Stimulated activated naive CD8-positive, alpha-beta T cell treated with anti-CD3 and anti-CD28 coated beads, Interleukin-15, Interleukin-2, amounts not matched to agents 100 ng/mL and 50 ng/mL, for 24 hours (primary cell): ENCODE data around the gene BMP2.
A peak's percentile ranks its signal among the peaks of the same experiment; 100 is the strongest.

ENCODE experiments used
- H3K27ac Mint-ChIP-seq: one replicate; pipeline ENCODE4 v1.8.0; 2021; ENCODE audit warnings: mild to moderate bottlenecking, mixed read lengths
- H3K27me3 Mint-ChIP-seq: one replicate; pipeline ENCODE4 v1.8.0; 2021; ENCODE audit warnings: mixed read lengths
- H3K36me3 Mint-ChIP-seq: one replicate; pipeline ENCODE4 v1.8.0; 2021; ENCODE audit warnings: low read depth, mixed read lengths
- H3K4me1 Mint-ChIP-seq: one replicate; pipeline ENCODE4 v1.8.0; 2021; ENCODE audit warnings: low read depth, mixed read lengths
- H3K4me3 Mint-ChIP-seq: one replicate; pipeline ENCODE4 v1.8.0; 2021; ENCODE audit warnings: mild to moderate bottlenecking, mixed read lengths
- H3K9me3 Mint-ChIP-seq: one replicate; pipeline ENCODE4 v1.8.0; 2021; ENCODE audit warnings: mixed read lengths

The BMP2 gene

GRCh38 chr20:6767536-6768227 lies at the start of gene BMP2:
Gene BMP2 (plus strand): TSS chr20:6767686. CDS start chr20:6770127, 2,441 bp downstream.
- H3K4me3 Mint-ChIP-seq = peak within 1 kb of the TSS; percentile 23
- H3K27ac Mint-ChIP-seq = no peak within 1 kb of the TSS
- no peaks in the 10 kb centered on the region for H3K9me3 Mint-ChIP-seq
- no peaks in the 10 kb centered on the region for H3K36me3 Mint-ChIP-seq
- H3K27me3 Mint-ChIP-seq = peaks cover 52% of the 10 kb centered on the region
- peaks cover 6% of the 10 kb centered on the region for H3K4me1 Mint-ChIP-seq

DNA sequence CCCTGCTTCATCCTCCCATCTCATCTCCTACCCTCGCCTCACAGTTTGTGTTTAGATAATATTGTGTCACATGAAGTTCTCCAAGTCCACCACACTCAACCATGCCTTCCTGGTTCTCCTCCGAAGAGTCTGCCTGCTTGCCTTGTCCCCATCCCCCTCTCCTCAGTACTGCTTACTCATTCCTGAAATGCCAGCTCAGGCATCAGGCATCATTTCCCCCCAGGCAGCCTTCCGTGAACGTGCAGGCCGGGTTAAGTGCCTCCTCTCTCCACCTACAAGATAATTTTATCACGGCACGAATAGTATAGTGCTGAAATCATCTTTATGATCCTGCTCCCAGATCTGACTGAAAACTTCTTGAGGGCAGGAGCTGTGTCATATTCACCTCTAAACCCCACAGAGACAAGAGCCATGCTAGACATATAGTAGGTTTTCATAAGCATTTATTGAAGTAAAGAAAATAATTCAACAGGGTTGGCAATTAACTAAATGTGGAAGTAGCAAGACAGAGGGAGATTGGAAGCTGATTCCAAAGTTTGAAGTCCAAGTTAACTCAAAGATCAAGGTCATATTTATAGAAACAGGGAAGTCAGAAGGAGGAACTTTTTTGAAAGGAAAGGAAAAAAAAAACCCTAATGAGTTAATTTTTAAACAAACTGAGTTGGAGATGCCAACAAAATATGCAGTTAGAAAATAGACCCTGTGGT lies 48.7 kb upstream of the BMP2 start:
- Mint-ChIP-seq H3K27me3 (peaks cover 3% of the 10 kb centered on the region), H3K4me1 (no peaks in the 10 kb centered on the region), H3K27ac (no peak overlapping the region), H3K4me3 (no peak overlapping the region), H3K36me3 (no peaks in the 10 kb centered on the region), H3K9me3 (peaks cover 10% of the 10 kb centered on the region)

- Mint-ChIP-seq H3K27me3 (peaks cover 3% of the 10 kb centered on the region), H3K4me1 (no peaks in the 10 kb centered on the region), H3K36me3 (no peaks in the 10 kb centered on the region), H3K27ac (no peak overlapping the region), H3K4me3 (no peak overlapping the region), H3K9me3 (peaks cover 10% of the 10 kb centered on the region)
These were observed 48.1 kb upstream of the BMP2 start for GRCh38 chr20:6719369-6719721.

DNA sequence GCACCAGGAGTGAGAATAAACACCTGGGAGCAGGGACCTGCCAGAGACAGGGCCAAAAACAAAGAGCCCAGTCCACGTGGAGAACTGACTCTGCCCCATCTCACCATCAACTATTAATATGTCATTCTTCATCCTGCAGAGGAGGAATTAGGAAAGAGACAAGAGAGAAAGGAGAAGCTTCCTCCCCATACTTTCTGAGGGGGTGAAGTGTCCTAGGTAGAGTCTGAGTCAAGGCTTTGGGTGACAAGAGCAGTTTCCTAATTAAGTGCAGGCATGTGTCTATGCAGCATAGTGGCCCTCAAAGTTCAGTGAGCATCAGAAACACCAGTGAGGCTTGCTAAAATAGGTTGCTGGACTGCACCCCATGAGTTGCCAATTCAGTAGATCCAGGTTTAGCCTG lies 40.7 kb upstream of the BMP2 start:
- H3K36me3 Mint-ChIP-seq = no peaks in the 10 kb centered on the region
- no peaks in the 10 kb centered on the region for H3K4me1 Mint-ChIP-seq
- no peaks in the 10 kb centered on the region for H3K27me3 Mint-ChIP-seq
- peaks cover 5% of the 10 kb centered on the region for H3K9me3 Mint-ChIP-seq
- no peak overlapping the region for H3K27ac Mint-ChIP-seq
- no peak overlapping the region for H3K4me3 Mint-ChIP-seq

DNA sequence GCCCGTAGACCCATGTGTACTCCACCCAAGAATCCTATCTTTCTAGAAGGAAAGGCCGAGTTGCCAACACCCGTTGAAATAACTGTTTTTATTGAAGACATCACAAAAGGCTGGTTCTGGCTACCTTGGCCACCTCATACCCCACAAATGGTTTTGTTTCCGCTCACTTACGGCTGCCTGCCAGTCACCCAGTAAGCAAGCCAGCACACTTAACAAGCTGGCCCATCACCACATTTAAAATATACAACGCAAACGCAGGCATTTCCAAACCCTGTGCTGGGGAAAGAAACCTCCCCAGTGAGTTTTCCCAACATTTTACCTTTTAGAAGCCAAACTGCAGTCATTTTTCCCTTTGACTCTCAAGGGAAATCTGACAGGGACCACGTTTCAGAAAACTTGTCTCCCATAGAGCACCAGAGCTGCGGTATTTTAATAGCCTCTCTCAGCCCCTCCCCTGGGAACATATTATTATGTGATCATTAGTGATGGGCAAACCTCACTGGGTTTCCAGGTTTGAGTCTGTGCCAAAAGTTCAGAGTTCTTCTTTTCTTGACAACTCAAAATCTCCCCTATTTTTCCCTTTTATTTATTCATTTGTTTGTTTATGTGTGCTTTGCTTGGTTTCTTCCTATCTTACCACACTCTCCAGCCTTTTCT lies 36.7 kb upstream of the BMP2 start:
- Mint-ChIP-seq H3K9me3 (peaks cover 4% of the 10 kb centered on the region), H3K4me1 (no peaks in the 10 kb centered on the region), H3K36me3 (no peaks in the 10 kb centered on the region), H3K27ac (no peak overlapping the region), H3K4me3 (no peak overlapping the region), H3K27me3 (no peaks in the 10 kb centered on the region)

GRCh38 chr20:6732001-6732447 lies 35.5 kb upstream of the BMP2 start:
- Mint-ChIP-seq H3K4me1 (no peaks in the 10 kb centered on the region), H3K27me3 (no peaks in the 10 kb centered on the region)

DNA sequence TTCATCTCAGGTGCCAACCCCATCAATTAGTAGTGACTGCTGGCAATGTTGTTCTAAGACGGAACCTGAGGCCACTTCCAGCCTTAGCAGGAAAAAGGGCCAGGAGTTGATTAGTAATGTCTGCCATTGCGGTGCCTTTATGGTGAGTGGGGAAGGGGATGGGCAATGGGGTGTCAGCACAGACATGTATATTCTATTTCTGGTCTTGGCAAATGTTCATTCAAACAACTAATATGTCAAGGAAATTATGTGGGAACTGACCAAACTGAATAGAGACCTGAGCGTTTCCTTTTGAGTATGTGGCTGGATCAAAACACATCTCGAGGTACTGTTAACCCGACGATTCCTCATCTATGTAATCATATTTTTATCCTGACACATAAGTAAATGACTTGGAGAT lies 34.6 kb upstream of the BMP2 start:
- Mint-ChIP-seq H3K27ac (no peak overlapping the region), H3K27me3 (no peaks in the 10 kb centered on the region), H3K36me3 (no peaks in the 10 kb centered on the region), H3K9me3 (no peaks in the 10 kb centered on the region), H3K4me3 (no peak overlapping the region), H3K4me1 (no peaks in the 10 kb centered on the region)

More at GRCh38 chr20:6732001-6732447, 35.5 kb upstream of the BMP2 start:
- Mint-ChIP-seq H3K4me3 (no peak overlapping the region), H3K36me3 (no peaks in the 10 kb centered on the region), H3K9me3 (no peaks in the 10 kb centered on the region), H3K27ac (no peak overlapping the region)

DNA sequence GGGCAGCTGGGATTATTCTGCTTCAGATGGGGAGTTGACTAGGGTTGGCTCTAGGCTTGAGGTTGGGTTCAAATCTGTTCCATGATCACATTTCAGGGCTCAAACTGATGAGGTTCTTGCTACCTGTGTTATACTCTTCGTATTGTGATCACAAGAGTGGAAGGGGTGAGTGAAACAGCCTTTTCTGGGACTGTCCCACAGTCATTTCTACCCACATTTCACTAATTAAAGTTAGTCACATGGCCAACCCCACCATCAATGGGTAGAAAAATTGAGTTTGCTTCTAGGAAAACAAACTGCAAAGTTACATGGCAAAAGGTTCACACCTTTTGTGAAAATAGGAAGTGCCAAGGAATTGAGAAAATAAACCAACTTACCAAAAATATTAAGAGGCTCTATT lies 33.5 kb upstream of the BMP2 start:
- no peak overlapping the region for H3K4me3 Mint-ChIP-seq
- peaks cover 5% of the 10 kb centered on the region for H3K9me3 Mint-ChIP-seq
- H3K4me1 Mint-ChIP-seq = no peaks in the 10 kb centered on the region
- no peaks in the 10 kb centered on the region for H3K27me3 Mint-ChIP-seq
- H3K36me3 Mint-ChIP-seq = no peaks in the 10 kb centered on the region
- no peak overlapping the region for H3K27ac Mint-ChIP-seq

GRCh38 chr20:6735942-6736845 lies 31.3 kb upstream of the BMP2 start:
- Mint-ChIP-seq H3K4me3 (no peak overlapping the region), H3K9me3 (peaks cover 5% of the 10 kb centered on the region), H3K4me1 (no peaks in the 10 kb centered on the region), H3K36me3 (no peaks in the 10 kb centered on the region), H3K27ac (no peak overlapping the region), H3K27me3 (no peaks in the 10 kb centered on the region)

- H3K36me3 Mint-ChIP-seq = no peaks in the 10 kb centered on the region
- H3K9me3 Mint-ChIP-seq = peaks cover 5% of the 10 kb centered on the region
- H3K4me3 Mint-ChIP-seq = no peak overlapping the region
- H3K27ac Mint-ChIP-seq = no peak overlapping the region
- H3K27me3 Mint-ChIP-seq = no peaks in the 10 kb centered on the region
- H3K4me1 Mint-ChIP-seq = no peaks in the 10 kb centered on the region
These were observed 28.1 kb upstream of the BMP2 start for GRCh38 chr20:6739406-6739805.

DNA sequence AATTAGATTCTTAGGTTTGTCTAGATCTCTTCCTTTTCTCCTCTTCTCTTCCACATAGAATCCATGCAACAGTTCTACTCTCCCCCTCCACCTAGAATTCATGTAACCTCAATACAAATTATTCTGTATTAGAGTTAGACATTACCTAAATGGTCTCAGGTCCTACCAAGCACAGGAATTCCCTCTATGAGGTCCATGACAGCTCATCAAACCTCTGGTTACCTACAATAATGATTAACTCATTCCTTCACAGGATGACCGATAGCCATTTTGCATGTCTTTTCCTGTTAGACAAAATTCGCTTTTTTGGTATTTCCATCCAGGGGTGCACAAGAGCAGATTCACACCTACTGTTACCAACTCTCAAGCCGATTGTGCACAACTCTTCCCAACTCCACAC lies 27.4 kb upstream of the BMP2 start:
- H3K27ac Mint-ChIP-seq = no peak overlapping the region
- no peaks in the 10 kb centered on the region for H3K4me1 Mint-ChIP-seq
- no peaks in the 10 kb centered on the region for H3K27me3 Mint-ChIP-seq
- H3K36me3 Mint-ChIP-seq = no peaks in the 10 kb centered on the region
- H3K4me3 Mint-ChIP-seq = no peak overlapping the region
- peaks cover 5% of the 10 kb centered on the region for H3K9me3 Mint-ChIP-seq

DNA sequence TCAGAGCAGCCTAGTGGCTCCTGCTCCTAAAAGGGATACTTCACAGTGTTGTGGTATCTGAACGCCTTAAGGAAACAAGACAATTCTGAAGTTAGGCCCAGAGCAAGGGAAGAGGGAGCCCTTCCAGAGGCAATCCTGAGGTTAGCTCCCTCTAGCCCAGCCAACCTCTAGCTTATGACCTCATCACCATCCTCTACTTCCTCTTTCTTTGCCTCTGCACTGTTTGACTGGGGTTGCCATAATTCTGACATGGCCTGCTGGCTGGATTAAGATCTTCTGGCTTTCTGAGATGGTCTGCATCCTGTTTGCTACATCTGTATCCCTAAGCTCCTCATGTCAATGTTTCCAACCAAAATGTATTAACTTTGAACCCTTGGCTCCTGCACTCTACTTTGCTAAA lies 23.3 kb upstream of the BMP2 start:
- Mint-ChIP-seq H3K36me3 (no peaks in the 10 kb centered on the region), H3K4me3 (no peak overlapping the region)

DNA sequence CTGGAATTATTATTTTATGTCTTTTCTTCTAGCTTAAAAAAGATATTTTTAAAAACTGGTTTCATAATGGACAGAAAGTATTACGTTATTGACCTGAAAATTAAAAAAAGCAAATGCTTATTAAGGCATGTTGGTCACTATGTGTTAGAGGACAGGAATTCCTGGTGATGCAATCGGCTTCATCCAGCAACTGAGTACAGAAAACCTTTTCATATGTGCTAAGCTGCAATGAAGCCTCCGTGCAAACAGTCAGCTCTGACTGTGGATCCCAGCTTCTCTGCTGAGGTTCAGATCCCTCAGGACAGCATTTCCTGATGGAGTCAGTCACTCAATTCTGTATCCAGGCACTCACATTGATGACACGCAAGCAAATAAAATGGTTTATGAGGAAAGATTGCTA lies 22.7 kb upstream of the BMP2 start:
- Mint-ChIP-seq H3K4me3 (no peak overlapping the region), H3K27me3 (no peaks in the 10 kb centered on the region), H3K36me3 (no peaks in the 10 kb centered on the region), H3K27ac (no peak overlapping the region), H3K9me3 (no peaks in the 10 kb centered on the region), H3K4me1 (no peaks in the 10 kb centered on the region)

More for the DNA sequence above, 23.3 kb upstream of the BMP2 start:
- Mint-ChIP-seq H3K27ac (no peak overlapping the region), H3K9me3 (no peaks in the 10 kb centered on the region), H3K4me1 (no peaks in the 10 kb centered on the region), H3K27me3 (no peaks in the 10 kb centered on the region)

DNA sequence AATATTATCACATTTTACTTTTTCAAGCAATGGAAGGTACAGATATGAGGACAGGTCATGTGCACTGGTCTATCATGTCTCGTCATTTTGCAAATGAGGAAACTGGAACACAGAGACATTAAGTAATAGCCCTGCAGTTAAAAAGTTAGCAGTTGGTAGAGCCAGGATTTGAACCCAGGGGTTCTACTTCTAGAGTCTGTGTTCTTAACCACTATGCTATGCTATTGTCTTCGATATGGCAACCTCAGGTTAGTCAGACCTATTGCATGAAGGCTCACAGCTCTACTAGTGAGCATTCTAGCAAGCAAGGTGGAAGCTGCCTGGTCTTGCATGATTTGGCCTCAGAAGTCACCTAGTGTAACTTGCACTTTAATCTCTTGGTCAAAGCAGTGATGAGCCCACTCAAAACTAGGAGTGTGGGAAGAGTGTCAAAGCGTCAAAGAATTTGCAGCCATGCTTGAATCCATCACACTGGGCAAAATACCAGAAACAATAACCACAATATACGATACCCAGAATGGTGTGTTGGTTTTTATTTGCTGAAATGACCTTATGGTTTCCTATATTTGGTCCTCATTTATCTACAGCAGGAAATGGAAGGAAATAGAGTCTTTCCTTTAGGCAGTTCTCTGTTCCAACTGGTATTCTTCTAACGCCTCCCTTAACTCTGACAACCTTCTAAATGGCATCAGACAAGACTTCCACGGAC lies 20.4 kb upstream of the BMP2 start:
- H3K27ac Mint-ChIP-seq = no peak overlapping the region
- no peaks in the 10 kb centered on the region for H3K36me3 Mint-ChIP-seq
- no peak overlapping the region for H3K4me3 Mint-ChIP-seq
- H3K4me1 Mint-ChIP-seq = no peaks in the 10 kb centered on the region
- H3K9me3 Mint-ChIP-seq = no peaks in the 10 kb centered on the region
- no peaks in the 10 kb centered on the region for H3K27me3 Mint-ChIP-seq
